Endometrium (tissue), 2 donors: ENCODE data around the gene BRAT1.

ENCODE experiments used
- FAIRE-seq: peaks from 2 replicates; lab custom pipeline; 2012; peaks lifted over from hg19 to GRCh38; lab: Jason Lieb, UNC
- donor health status: control.
- donor health status: control.

Gene BRAT1

DNA sequence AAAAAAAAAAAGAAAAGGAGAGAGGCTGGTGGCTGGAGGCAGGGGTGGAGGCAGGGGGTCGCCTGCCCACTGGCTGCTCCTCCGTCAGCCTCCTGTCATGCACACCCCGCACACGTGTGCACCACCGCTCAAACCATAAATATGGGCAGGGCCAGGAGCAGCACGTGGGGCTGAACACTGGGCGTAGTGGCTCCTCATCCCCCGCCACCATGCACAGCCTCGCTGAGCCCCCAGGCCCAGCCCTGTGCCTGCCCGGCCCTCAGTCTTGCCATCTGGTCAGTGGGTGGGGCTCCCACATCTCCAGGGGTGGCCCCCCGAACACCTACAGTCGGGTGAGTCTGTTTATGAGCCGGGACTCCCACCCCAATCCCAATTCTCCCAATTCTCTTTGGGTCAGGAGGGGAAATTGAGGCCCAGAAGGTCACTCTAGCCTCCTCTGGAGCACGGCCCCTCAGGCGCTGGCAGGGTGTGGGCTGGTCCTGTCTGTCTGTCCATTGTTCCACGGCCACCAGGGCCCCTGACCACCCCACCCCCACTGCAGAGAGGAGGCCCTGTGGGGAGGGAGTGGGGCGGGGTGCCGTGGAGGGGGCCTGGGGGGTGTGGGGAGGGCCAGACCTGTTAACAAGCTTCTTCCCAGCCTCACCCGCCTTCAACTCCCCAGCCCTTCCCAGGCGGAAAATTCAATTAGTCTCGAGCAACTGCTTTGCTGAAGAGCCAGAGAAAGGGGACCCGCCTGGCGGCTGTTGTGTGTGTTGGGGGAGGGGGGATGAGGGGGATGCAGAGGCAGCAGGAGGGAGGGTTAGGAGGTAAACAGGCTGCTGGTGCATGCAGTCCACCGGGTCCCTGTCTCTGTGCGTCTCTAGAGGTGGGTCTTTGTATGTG lies 59.7 kb downstream of the BRAT1 start:
- no peak for FAIRE-seq

DNA sequence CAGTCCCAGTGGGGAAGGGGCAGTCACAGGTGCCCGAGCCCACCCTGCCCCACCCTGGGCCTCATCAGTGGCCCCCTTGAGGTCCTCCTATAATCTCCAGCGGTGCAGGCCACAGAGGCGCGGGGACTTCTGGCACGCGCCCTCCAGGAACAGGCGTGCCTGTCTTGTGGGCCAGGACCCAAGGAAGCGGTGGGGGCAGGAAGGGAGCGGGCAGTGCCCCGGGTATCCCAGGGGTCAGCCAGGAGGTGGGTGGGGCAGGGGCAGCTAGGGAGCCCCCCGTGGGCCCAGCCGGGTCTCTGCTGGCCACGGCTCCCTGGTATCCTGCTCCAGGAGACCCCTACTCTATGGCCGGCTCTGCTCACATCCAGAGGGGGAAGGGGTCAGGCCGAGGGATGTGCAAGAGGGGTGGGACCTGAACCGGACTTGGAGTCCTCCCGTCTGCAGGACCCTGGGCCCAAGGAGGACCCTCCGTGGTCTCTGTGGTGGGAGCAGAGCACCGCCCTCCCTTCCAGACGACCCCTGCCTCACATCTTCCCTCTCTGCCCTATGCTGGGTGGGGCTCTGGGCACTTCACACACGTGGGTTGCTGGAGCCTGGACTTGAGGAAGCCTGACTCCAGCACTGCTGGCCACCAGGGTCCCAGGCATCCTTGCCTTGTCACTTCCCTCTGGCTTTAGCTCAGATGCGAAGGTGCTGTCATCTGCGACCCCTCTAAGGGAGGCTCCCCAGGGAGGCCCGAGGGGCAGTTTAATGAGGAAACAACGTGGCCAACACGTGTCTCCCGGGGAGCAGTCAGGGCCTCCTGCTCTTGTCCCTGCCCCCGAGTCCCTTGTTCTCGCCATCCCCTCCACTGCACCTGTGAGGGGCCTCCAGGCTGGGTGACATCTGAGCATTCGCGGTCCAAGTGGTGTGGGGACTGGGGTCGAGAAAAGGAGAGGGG lies 60.9 kb downstream of the BRAT1 start:
- FAIRE-seq = no peak

DNA sequence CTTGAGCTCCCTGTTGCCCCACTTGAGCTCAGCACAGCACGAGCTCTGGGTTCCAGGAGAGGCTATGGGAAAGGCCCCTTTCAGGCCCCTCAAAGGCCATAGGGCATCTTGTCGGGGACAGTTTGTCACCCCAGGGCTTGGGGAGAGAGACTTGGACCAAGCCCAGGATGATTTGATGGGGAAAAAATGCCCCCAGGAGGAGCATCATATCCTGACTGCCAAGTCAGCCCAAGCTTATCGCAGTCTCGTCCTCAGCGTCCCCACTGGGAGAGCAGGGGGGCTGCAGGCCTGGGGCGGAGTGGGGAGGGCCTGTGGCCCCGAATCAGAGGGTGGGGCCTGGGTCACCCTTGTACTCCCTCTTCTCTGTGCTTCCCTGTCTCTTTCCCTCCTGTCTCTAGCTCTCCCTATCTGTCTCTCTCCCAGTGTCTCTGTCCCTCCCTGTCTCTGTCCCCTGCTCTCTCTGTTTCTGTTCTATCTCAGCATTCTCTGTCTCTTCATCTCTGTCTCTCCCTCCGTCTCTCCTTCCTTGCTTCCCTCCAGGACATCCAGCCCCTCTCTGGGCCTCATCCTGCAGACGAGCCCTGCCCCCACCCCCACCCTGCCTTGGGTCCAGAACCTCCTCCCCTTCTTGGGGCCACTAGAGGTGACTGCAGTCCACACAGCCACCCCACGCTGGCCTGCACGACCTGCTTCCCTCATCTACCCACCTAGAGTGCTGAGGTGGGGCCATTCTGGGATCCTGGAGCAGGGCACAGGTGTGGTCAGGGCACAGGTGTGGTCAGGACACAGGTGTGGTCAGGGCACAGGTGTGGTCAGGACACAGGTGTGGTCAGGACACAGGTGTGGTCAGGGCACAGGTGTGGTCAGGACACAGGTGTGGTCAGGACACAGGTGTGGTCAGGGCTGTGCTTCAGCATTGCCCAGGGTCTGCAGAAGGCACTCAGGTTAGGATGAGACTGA lies 61.8 kb downstream of the BRAT1 start:
- FAIRE-seq = no peak

DNA sequence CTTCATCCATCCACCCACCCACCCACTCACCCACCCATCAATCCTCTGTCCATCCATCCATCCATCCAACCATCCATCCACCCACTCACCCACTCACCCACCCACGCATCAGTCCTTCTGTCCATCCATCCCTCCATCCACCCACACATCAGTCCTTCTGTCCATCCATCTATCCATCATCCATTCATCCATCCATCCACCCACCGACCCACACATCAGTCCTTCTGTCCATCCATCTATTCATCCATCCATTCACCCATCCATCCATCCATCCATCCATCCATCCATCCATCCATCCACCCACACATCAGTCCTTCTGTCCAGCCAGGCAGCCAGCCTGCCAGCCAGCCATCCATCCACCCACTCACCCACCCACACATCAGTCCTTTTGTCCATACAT lies 63.3 kb downstream of the BRAT1 start:
- FAIRE-seq = no peak

DNA sequence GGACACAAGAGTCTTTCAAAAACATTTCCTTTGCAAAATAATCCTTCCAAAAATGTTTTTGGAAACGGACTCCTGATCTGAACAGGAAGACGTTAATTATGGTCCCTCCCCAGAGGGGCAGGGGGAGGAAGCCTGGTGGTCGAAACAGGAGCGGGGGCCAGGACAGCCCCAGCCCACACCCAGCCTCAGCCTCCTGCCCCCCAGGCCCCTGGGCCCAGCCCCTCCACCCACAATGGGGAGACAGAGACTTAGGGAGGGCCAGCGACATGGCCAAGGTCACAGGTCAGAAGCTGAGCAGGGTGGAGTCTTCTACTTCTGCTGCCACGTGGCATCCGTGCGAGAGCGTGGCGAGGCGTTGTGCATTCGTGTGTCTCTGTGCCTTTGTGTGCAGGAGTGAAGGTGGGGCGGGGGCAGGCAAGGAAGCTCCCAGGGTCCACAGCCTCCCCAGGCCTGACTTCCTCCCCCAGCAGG lies 65.1 kb downstream of the BRAT1 start:
- FAIRE-seq = no peak

- no peak for FAIRE-seq
Observed at GRCh38 chr7:2488681-2489080, 66.6 kb downstream of the BRAT1 start.

GRCh38 chr7:2488272-2488645 lies 67.1 kb downstream of the BRAT1 start:
- FAIRE-seq = no peak
